IMR-90 (cell line): ENCODE data around the gene DGKG.

ENCODE experiments used
- CHD1 ChIP-seq: IDR thresholded peaks from 2 replicates; pipeline ENCODE4 v1.6.1; 2012; ENCODE audit warnings: low read depth, low read length, improper control_type of control experiment
- CTCF ChIP-seq: conservative IDR thresholded peaks from 2 replicates; pipeline ENCODE4 v1.5.1; 2012; ENCODE audit warnings: mild to moderate bottlenecking, low read depth, low read length, improper control_type of control experiment
- ELK1 ChIP-seq: fragments of 150-350 bp; IDR thresholded peaks from 2 replicates; pipeline ENCODE4 v1.6.1; 2016; ENCODE audit warnings: low read depth, mild to moderate bottlenecking, low read length, moderate library complexity, borderline replicate concordance
- MXI1 ChIP-seq: IDR thresholded peaks from 2 replicates; pipeline ENCODE4 v1.6.1; 2012; ENCODE audit warnings: low read depth, mild to moderate bottlenecking, low read length, moderate library complexity, borderline replicate concordance
- NFE2L2 ChIP-seq: fragments of 150-350 bp; IDR thresholded peaks from 2 replicates; pipeline ENCODE4 v1.6.1; 2016; ENCODE audit warnings: low read depth, mild to moderate bottlenecking, low read length
- POLR2A ChIP-seq: IDR thresholded peaks from 2 replicates; pipeline ENCODE4 v1.6.1; 2012; ENCODE audit warnings: mild to moderate bottlenecking, low read depth, low read length
- RAD21 ChIP-seq: IDR thresholded peaks from 2 replicates; pipeline ENCODE4 v1.6.1; 2012; ENCODE audit warnings: low read length, improper control_type of control experiment
- RFX5 ChIP-seq: IDR thresholded peaks from 2 replicates; pipeline ENCODE4 v1.8.0; 2012; ENCODE audit warnings: low read depth, mild to moderate bottlenecking, low read length, moderate library complexity
- USF2 ChIP-seq: fragments of 150-350 bp; IDR thresholded peaks from 2 replicates; pipeline ENCODE4 v1.6.1; 2017; ENCODE audit warnings: mild to moderate bottlenecking, antibody characterized with exemption, low read length, low read depth

- TF ChIP-seq CTCF = no peak
- no peak for TF ChIP-seq POLR2A
- no peak for TF ChIP-seq CHD1
- TF ChIP-seq RFX5 = no peak
- TF ChIP-seq MXI1 = no peak
- no peak for TF ChIP-seq USF2
- no peak for TF ChIP-seq ELK1
- TF ChIP-seq NFE2L2 = no peak
- TF ChIP-seq RAD21 = no peak
These were observed 113.9 kb downstream of the DGKG start for GRCh38 chr3:186247821-186248814.
